ENCODE data around the gene COL5A2.

COL5A2 gene

DNA sequence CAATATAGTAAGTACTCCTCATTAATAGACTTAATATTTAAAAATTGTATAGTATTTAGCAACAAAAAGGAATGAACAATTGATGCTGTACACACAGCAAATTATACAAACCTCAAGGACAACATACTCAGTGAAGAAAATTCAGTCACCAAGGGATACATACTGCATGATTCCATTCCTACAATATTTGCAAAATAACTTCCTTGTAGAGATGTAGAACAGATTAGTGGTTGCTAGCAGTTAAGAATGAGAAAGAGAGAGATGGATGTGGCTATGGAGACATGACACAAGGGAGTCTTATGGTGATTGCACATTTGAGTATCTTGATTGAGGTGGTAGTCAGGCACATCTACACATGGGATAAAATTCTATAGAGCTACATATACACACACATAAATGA lies 179.3 kb downstream of the COL5A2 start:
- CTCF ChIA-PET = no interaction called here
- no peak for TF ChIP-seq CTCF (IDR thresholded peaks at IDR 0.05; ENCODE audit: control extremely low read depth, extremely low read depth, low read depth, missing control alignments)
- POLR2A ChIA-PET = no interaction called here

DNA sequence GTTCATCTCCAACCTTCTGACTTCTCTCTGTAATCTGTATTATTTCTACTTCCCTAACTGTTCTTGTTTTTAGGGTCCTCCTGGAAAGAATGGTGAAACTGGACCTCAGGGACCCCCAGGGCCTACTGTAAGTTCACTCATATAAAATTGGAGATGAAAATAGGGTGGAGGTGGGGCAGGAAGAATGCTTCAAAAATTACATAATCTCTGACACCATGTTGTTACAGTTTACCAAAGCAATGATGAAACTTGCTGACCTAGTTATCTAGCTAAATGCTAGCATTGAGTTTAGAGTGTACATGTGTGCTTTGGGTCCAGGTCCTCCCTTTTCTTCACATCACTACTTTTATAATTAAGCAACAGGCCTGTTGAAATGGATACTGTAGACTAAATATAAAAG lies 182.3 kb downstream of the COL5A2 start:
- ChIA-PET CTCF (interaction anchor here (0.9 to 1.3 kb wide), 2 partner anchors 12 to 16 kb away, joined by 3 read pairs; no protein-coding TSS in a partner anchor), POLR2A (no interaction called here)
- no peak for DNase-seq (ENCODE audit: extremely low spot score)
- TF ChIP-seq CTCF (IDR thresholded peaks at IDR 0.05; ENCODE audit: control extremely low read depth, extremely low read depth, low read depth, missing control alignments) = no peak

More for the DNA sequence above, 179.3 kb downstream of the COL5A2 start:
- DNase-seq (ENCODE audit: extremely low spot score) = no peak

DNA sequence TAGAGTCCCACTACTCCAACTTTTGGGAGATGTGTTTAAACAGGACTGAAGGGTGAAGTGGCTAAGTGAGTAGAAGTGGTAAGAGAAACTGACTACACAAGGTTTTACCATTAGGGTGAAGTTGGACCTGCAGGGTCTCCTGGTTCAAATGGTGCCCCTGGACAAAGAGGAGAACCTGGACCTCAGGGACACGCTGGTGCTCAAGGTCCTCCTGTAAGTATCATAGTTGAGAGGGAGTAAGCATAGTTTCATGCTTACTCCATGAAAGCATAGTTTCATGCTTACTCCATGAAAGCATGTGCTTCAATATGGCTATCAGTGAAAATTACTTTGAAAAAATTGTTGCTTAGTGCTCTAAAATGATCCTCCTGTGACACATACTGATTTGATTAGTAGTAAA lies 186.3 kb downstream of the COL5A2 start:
- DNase-seq (ENCODE audit: extremely low spot score) = no peak
- POLR2A ChIA-PET = no interaction called here
- TF ChIP-seq CTCF (IDR thresholded peaks at IDR 0.05; ENCODE audit: control extremely low read depth, extremely low read depth, low read depth, missing control alignments) = no peak
- CTCF ChIA-PET = no interaction called here

- ChIA-PET POLR2A (no interaction called here), CTCF (interaction anchor here (1.0 to 1.3 kb wide), 2 partner anchors 9 to 20 kb away, joined by 4 to 5 read pairs; no protein-coding TSS in a partner anchor)
- no peak for DNase-seq (ENCODE audit: extremely low spot score)
- no peak for TF ChIP-seq CTCF (IDR thresholded peaks at IDR 0.05; ENCODE audit: control extremely low read depth, extremely low read depth, low read depth, missing control alignments)
Observed at GRCh38 chr2:188986839-188987238, 192.7 kb downstream of the COL5A2 start.

- no peak for TF ChIP-seq CTCF (IDR thresholded peaks at IDR 0.05; ENCODE audit: control extremely low read depth, extremely low read depth, low read depth, missing control alignments)
- CTCF ChIA-PET = interaction anchor here (1.2 to 2.6 kb wide), 6 partner anchors 9 to 1404 kb away, joined by 3 to 11 read pairs (median 4); no protein-coding TSS in a partner anchor
- DNase-seq (ENCODE audit: extremely low spot score) = no peak
- POLR2A ChIA-PET = no interaction called here
Observed at GRCh38 chr2:188984680-188985079, 194.9 kb downstream of the COL5A2 start.

DNA sequence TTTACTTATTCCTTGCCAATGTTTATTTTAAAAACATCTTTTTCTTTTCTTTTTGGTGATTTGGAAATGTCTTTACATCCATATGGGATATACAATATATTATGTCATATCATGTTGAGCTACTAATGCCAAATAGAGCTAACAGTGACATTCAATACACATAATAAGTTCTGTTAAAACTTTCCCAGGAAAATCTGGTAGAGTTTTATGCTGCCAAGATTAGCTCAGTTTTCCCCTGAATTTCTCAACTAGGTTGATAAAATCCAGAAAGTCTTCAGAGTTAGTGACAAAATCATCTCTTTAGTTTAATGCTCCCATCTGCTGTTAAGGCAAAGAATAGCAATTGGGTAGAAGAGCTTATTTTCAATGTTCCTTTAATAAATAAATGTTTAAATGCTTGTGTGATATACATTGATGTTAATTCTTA lies 195.5 kb downstream of the COL5A2 start:
- no peak for DNase-seq (ENCODE audit: extremely low spot score)
- peak; percentile 34 for TF ChIP-seq CTCF (IDR thresholded peaks at IDR 0.05; ENCODE audit: control extremely low read depth, extremely low read depth, low read depth, missing control alignments)
- CTCF ChIA-PET = interaction anchor here (1.0 to 2.6 kb wide), 9 partner anchors 9 to 1484 kb away, joined by 3 to 11 read pairs (median 3); partner anchors contain the start of gene COL3A1
- POLR2A ChIA-PET = no interaction called here

All from GM10248 (cell line).